GM12865 (cell line): ENCODE measurements around the gene PAK2.

Experiments
- DNase-seq: peaks from one replicate; pipeline ENCODE4 v3.0.0; 2010; ENCODE audit warnings: low read depth
- H3K4me3 ChIP-seq: 2 replicates; pipeline ENCODE4 v1.5.1; 2011; ENCODE audit warnings: mild to moderate bottlenecking, low read depth, low read length, control low read depth
- TF ChIP-seq, protein P1 (sequence below): IDR thresholded peaks from 2 replicates; pipeline ENCODE4 v1.5.1; 2011; ENCODE audit warnings: low read length, control low read depth, low read depth, inconsistent platforms; ENCODE audit not compliant: insufficient read depth; ENCODE audit errors: missing control alignments

The PAK2 gene

DNA sequence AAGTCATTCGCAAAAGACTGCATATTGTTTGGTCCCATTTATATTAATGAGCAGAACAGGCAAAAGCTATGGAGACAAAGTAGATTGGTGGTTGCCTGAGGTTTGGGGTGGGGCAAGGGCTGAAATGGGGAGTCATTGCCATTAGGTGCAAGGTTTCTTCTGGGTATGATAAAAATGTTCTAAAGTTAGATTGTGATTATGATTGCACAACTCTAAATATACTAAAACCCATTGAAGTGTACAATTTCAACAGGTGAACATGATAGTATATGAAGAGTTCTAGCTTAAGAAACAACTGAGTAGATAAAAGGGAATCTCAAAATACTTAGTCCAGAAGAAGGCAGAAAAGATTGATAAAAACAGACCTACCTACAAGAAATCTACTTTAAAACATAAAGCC lies 56.7 kb downstream of the PAK2 start:
- H3K4me3 ChIP-seq = no peak overlapping the region
- DNase-seq = no peak
- TF ChIP-seq, protein P1, sequence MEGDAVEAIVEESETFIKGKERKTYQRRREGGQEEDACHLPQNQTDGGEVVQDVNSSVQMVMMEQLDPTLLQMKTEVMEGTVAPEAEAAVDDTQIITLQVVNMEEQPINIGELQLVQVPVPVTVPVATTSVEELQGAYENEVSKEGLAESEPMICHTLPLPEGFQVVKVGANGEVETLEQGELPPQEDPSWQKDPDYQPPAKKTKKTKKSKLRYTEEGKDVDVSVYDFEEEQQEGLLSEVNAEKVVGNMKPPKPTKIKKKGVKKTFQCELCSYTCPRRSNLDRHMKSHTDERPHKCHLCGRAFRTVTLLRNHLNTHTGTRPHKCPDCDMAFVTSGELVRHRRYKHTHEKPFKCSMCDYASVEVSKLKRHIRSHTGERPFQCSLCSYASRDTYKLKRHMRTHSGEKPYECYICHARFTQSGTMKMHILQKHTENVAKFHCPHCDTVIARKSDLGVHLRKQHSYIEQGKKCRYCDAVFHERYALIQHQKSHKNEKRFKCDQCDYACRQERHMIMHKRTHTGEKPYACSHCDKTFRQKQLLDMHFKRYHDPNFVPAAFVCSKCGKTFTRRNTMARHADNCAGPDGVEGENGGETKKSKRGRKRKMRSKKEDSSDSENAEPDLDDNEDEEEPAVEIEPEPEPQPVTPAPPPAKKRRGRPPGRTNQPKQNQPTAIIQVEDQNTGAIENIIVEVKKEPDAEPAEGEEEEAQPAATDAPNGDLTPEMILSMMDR = no peak

DNA sequence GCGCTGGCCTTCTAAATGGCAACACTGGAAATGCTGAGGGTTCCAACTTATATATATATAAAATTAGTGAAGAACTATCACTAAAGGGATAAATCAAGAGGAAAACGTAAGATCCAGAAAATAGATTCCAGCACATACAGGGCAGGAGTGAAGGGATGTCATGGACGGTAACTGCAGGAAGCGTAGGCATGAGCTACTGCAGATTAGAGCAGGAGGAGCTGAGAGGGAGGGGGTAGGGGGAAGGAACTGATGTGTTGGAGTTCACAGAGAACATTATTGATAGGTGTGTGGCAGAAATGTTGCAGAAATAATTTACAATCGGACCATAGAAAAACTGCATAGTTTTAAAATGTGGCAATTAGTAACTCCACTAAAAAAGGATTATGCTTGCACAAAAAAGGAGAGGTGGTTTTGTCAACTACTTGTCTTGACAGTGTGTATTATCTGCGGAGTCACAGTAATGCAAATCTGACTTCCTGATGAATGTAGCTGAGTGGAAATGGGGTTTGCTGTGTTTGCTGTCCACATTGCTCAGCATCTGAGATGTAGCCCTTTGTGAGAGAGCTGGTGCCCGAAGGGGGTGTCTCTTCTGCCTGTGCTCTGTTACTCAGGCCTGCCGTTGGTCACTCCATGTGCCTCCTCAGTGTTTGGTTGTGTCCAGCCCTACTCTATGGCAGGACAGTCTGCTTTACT lies 61.2 kb downstream of the PAK2 start:
- H3K4me3 ChIP-seq = no peak overlapping the region
- DNase-seq = peak; percentile 18
- TF ChIP-seq, protein P1 = no peak

DNA sequence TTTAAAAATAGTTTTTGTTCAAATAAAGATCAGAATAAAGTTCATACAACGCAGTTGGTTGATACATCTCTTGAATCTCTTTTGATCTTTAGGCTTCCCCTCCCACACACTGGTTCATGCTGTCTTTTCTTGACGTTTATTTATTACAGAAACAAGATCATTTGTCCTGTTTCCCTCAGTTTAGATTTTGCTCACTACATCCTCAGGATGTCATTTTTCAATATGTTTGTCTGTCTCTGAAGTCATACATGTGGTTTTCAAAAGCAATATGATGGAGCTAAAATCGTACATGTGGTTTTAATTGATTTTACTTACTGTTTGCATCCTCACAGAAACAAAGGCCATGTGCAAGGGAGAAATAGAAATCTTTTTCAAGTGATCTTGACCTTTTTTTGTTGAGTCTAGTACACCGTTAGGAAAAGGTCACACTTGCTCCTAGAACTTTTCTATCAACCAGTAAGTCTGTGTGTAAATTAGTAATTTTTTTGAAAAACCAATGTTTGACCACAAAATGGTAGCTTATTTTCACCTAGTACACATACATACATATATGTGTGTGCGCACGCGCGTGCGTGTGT lies 64.3 kb downstream of the PAK2 start:
- TF ChIP-seq, protein P1 = no peak
- no peak for DNase-seq
- H3K4me3 ChIP-seq = no peak overlapping the region

DNA sequence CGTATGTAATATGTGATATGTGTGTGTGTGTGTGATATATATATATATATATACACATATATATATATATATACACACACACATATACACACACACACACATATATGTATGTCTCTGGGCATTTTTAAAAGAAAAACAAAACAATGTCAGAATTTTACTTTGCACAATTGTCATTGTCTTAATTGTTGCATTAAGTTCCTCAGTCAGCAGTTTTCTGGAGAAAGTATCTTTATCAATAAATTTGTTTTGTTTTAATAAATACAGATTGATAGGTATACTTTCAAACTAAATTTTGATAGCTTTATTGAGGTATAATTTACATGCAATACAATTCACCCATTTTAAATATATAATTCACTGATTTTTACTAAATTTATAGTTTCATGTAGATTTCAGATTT lies 65.1 kb downstream of the PAK2 start:
- TF ChIP-seq, protein P1 = no peak
- DNase-seq = no peak
- H3K4me3 ChIP-seq = no peak overlapping the region

DNA sequence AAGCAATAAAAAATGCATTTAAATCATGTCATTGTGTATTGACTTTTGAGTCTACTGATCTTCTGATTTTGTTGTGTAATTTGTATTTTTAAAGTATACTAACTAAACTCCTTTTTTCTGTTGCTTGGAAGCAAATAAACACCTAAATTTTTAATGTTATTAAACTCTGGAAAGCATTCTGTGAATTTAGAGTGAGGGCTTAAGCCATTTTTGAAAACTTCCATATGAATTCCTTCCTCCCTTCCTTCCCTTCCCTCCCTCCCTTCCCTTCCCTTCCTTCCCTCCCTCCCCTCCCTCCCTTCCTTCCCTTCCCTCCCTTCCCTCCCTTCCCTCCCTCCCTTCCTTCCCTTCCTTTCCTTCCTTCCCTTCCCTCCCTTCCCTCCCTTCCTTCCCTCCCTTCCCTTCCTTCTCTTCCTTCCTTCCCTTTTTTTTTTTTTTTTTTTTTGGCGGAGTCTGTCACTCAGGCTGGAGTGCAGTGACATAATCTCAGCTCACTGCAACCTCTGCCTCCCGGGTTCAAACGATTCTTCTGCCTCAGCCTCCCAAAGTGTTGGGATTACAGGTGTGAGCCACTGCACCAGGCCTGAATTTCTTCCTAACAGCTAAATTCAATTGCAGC lies 71.4 kb downstream of the PAK2 start:
- no peak for DNase-seq
- H3K4me3 ChIP-seq = no peak overlapping the region
- TF ChIP-seq, protein P1 = no peak

DNA sequence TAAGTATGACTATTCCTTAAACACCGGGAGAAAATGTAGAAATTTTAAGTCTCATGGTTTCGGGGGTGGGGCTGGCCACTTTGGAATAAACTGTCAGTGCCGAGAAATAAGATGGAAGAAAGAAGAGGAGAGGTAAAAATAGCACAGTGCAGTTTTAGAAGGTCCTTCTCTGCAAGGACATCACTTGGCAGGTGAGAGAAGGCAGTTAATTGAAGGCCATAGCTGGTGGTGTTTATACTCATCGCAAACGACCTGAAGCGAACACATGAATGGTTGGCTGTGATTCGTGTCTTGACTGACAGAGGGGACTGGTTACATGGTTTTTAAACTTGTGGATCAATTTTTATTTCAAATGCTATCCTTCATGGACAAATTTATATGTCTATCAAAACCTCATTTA lies 73.2 kb downstream of the PAK2 start:
- DNase-seq = no peak
- no peak overlapping the region for H3K4me3 ChIP-seq
- TF ChIP-seq, protein P1 = no peak
